Measurements from ENCODE around the gene ARX. TPM values are rescaled to one million over a fixed set of nuclear protein-coding genes. Genes with fewer than 3 reads are reported as not detected.

ARX gene
- not detected for total RNA-seq

DNA sequence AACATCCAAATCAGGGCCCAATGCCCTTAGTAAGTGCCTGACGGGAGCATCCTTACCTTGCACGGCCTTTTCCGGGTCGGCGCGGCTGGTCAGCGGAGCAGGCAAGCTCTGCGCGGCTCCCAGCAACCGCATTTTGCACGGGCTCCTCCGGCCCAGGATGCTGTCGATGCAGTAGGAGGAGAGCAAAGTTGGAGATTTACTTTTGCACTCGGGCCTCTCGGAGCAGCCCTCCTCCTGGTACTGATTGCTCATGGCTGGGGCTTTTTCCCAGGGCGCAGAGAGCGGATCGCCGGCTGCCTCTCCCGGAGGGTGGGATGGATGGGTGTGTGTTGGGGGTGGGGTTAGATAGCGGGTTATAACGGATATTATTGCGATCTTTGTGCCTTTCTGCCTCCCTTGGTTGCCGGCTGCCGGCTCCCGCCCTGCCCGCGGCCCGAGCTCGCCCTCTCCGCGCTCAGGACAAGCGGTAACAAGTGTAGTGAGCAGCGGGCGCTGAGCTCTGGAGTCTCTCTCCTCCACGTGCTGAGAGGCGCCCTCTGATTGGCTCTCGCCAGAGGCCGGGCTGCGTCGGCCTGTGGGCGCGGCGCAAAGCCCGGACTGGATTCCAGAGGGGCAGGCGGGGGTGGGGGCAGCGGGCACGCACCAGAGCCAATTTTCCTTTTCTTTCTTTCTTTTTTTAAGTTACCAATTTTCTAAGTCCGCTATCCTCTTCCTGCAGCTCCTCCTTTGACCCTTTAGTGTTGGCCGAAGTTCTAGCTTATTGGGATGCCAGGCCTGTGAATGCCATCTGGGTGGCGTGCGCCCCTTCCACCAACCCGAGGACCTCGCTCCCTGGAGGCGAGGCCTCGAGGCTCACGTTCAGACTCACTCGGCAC, at the start of gene ARX:
ARX (minus strand) TSS at position 480 of the 875 bp plus-strand sequence; CDS start at position 252, 228 bp downstream.
- DNase-seq, result no peak

DNA sequence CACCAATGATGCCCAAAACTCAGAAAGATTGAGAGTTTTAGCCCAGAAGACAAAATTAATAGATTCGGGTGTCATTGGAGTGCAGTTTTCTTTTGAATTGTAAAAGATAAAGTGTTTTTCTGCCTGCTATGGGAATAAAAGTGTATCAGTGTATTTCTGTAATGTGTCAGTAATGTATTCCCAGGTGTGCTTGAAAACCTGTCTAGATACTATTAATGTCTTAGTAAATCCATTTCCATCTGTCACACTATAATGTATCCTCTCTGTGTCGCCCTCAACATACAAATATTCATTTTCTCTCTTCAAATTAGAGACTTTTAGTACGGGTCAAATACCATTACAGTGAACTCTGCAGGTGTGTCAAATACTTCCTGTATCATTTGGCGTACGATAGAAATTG, 43.5 kb upstream of the ARX start:
- no peak for DNase-seq

DNA sequence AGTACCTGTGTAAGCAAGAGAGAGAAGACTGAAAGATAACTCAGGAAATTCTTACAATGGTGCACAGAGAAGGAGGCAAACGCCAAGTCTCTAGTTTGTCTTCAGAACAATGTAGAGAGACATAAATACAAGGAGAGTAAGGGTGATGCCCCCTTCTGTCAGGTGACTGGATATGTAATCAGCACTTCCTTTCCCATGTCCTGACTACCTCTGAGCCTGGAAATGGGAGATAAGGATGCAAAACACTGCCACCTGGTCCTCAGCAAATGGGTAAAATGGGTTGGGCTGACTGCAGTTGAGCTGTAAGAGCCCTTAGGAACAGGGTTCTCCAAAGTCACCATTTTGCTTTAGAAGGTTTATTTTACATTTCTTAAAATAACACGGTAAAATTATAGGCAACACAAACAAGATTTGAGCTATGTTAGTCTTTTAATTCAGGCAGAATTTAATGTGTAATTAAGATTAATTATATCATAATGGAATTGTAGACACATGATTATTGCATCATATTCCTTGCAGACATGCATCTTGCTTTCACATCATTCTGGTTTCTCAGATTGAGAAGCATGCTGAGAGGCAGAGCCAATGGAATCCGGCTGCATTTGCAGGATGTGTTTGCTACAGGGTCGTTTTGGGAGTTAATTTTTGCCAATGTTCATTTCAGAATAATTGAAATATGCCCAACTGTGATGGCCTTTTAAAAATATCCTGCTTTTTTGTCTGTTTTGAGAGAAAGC, 37.2 kb upstream of the ARX start:
- no peak for DNase-seq

DNA sequence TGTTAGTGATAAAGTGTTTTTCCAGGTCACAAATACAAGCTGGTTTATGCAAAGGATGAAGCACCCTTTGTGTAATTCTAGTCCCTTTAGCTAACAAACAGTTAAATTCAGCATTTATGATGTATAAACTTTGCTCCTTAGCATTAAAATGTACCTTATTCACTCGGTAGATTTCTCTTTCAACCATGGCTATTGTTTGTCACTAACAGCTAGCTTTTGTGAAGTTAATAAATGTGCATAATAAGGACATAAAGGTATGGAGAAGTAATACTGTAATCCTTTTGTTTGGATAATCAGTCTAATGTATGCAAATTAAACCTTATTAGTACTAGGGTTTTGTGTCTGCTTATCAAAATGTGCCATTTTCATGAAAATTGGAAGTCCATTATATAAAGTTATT, 34.2 kb upstream of the ARX start:
- no peak for DNase-seq

DNA sequence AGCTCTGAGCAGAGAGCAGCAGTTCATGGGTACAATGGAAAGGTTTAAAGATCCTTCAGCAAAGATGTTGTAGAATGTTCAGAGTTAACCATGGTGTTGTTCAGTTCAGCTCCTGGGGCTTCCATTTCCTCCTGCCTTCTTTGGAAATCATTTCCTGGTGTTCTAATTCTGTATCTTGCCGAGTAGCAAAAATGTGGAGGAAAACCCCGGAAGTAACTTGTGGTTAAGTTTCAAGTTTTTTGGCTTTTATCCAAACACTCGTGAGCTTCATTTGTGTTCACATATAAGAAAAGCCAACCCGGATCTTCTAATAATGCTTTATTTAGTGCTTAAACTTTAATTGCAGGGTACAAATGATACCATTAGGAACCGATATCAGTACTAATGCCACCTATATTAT, 33.6 kb upstream of the ARX start:
- DNase-seq, result no peak

DNA sequence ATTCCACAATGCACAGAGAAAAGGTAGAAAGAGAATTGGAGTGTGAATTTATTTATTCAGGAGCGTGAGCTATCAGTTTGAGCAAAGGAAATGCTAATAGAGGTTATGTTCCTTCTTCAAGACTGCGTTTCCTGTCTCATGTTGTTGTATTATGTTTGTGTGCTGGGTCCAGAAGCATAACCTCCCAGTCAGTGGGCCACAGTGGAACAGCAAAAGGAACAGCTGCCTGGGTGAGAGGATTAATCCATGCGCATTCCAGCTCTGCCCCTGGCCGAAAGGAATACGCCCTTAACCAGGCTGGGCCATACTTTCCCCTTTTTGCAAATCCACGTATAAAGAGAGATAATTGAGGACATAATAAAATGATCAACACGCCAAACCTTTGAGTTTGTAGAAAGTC, 32.4 kb upstream of the ARX start:
- DNase-seq, result no peak

DNA sequence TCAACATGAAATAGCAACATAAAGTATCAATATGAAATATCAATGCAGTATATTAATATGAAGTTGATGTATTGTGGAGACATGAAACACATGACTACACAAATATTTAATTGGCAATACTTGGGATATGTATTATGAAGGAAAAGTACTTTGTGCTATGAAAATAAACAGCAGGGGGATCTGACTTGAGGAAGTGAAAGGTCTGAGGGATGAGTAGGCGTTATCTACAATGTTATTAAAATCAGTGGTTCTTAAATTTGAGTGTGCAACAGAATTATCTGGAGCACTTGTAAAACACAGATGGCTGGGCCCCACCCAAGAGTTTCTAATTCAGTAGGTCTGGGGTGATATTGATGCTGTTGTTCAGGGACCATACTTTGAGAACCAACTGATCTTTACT, 27.4 kb upstream of the ARX start:
- DNase-seq, result no peak

DNA sequence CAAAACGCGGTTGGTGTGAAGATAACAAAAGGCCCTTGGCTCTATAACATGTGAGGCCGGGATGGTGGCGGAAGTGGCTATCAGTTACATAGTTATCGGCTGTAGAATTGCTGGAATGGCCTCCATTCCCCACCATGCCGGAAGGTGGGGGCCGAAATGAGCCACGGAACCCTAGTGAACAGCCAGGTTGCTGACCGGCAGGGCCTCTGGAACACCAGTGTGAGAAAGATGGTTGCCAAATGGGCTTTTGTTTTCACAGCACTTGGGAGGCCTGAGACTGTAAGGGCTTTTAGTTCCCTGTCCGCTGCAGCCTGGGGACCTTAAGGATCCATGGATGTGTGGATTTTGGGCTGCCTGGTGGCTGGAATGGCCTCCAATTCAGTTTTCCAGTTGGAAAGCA, 23.3 kb upstream of the ARX start:
- DNase-seq, result no peak

DNA sequence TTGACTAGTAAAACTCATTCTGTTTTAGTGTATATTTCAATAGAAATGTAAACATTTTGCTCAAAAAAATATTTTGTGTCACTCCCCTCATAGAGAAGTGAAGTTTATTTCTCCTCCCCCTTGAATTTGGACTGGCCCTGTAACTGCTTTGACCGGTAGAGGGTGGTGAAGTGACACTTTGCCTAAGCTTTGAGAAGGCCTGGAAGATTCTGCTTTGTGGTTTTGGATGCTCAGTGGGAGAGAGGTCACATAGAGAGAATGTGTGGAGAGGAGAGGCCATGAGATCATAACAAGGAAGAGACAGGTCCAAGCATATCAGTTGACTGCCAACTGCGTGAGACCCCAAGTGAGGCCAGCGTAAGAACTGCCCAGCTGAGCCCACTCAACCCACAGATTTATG, 19.1 kb upstream of the ARX start:
- DNase-seq, result no peak

DNA sequence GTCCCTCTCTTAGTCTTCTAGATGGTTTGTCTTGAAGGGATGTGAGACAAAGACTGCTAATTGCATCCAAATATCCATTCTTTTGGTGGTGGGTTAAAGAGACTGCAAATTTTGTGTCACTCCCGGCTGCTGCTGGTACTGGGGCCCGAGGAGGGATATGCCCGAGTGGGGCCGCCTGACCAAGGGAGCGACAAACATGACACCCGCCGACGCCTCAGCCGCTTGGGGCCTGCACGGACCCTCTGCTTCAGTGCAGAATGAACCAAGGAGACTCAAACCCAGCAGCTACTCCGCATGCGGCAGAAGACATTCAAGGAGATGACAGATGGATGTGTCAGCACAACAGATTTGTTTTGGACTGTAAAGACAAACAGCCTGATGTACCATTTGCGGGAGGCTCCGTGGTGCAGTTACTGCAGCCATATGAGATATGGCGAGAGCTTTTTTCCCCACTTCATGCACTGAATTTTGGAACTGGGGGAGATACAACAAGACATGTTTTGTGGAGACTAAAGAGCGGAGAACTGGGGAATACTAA, 13.6 kb upstream of the ARX start:
- no peak for DNase-seq

DNA sequence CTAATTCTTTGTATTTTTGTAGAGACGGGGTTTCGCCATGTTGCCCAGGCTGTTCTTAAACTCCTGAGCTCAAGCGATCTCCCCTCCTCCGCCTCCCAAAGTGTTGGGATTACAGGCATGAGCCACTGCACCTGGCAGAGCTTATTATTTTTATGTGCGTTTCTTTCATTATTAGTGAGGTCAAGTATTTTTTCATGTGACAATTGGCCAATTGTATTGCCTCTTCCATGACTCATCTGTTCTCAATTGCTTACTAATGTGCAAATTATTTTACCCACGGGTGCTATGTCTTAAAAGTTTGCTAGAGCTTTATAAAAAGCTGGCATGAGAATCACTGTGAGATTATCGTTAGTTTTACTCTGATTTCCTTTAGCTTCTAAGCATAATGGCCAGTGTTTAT, 13.0 kb upstream of the ARX start:
- DNase-seq, result no peak

DNA sequence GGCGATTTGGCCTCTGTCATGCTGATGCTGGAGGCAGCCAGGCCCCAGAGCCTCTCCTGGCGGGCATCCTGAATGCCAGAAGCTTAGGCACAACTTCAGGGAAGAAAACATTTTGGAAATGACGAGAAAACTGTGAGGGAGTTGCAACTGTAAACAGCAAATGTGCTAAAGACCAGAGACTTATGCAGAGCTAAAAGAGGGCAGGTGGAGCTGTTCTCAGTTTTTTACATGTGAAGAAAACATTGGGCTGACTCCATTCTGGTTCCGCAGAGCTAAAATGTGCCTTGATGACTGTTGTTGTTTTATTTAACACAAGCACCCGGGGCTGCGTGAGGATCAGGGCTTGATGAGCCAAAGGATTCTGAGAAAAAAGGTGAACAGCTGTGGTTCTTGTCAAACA, 10.8 kb upstream of the ARX start:
- no peak for DNase-seq

DNA sequence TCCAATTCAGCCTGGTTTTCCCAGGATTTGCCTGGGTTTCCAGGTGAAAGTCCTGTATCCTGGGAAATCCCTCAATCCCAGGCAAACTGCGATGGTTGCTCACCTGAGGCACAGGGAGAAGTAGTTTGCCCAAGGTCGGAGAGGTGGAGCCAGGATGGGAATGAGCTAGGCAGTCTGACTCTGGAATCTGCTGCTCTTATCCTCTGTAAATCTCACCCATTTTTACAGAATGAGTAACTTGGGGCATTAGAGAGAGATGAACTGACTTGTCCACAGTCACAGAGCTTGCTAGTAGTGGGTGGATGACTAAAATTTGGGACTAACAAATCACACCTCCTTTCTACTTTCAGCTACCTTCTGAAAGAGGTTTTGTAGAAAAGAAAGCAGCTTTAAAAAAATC, 9.8 kb upstream of the ARX start:
- DNase-seq, result no peak

DNA sequence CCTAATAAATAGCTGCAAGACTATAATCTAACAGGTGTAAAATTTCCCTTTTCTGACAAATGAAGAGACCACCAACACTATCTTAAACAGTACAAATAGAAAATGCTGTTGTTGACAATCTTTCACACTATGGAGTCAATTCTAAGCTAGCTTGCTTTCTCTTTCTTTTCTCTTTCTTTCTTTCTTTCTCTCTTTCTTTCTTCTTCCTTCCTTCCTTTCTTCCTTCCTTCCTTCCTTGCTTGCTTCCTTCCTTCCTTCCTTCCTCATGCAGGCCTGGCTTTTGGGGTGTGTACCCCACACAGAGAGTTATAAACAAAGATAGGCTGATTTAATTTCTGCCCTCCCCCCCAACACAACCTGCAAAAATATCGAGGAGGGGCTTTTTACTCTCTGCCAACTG, 8.1 kb upstream of the ARX start:
- DNase-seq, result no peak

DNA sequence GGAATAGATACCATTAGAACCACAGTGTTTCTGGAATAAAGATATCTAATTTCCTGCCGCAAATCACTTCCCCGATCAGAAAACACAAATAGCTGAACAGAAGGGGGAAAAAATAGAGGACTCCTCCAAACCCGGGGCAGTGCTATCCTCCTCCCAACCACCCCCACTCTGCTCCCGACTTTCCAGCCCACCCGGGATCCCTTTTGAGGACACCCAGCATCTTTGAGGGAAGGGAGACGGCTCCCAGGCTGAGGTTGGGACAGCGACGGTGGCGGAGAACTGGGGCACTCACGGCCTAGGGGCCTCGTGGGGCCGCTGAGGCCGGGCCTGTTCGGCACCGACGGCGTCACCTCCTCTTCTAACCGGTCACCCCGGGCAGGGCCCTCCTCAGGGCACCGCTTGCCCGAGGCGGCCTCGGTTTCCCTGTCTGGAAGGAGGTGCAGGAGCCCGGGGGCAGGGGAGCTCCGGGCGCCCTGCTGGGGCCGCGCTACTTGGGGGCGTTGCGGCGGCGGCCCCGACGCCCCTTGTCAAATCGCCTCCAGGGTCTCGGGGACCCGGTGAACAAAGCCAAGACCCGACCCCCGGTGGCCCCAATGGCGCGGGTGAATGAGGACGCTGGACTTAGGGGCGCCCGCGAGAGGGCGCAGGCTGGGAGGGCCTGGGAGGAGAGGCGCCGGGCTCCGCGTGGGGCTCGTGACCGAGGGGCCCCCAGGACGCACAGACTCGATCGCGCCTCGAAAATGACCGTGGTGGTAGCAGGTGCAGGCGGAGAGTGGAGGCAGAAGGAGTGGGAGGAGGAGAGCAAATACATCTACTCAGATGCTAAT, 6.9 kb upstream of the ARX start:
- no peak for DNase-seq

DNA sequence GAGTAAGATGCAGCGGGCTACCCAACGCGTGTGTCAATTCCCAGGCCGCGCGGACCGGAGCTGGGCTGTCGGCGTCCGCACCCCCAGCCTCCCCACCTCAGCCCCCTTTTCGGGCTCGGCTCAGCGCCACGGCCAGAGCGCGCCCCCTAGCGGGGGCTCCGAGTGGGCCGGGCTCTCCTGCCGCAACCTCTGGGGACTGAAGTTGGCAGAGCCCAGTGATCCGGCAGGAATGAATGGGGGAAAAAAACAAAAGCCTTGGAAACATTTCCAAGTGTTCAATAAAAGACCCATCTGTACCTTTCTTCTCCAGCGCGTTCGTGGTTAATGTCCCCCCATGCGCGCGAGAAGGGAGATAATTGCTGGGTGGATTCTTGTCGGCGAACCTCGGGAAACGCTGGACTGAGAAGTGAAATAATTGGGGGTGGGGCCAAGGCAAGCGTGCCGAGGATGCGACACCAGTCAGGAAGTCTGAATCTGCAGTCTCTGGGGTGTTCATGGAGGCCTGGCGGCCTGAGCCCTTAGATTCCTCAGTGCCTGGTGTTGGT, 5.2 kb upstream of the ARX start:
- no peak for DNase-seq

DNA sequence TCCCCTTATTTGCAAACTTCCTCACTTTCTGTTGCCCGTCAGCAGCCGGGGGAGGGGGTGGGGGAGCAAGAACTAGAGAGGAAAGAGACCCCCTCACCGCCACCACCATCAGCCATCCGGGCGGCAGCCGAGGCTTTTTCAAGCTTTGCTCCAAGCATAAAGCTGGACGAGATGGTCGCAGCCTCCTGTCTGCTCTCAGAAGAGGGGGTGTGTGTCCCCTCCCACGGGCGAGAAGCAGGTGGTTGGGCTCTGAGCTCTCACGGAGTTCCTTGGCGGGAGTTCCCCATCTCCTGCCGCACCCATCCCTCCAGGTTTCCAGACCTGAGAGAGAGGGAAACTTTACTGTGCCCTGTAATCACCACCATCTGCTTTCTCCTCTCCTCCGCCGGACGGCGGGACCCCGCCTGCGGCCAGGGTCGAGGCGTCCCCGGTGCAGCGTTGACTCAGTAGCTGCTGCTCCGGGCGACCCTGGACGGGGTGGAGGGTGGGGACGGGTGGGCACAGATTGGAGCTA, 4.7 kb upstream of the ARX start:
- DNase-seq, result no peak

DNA sequence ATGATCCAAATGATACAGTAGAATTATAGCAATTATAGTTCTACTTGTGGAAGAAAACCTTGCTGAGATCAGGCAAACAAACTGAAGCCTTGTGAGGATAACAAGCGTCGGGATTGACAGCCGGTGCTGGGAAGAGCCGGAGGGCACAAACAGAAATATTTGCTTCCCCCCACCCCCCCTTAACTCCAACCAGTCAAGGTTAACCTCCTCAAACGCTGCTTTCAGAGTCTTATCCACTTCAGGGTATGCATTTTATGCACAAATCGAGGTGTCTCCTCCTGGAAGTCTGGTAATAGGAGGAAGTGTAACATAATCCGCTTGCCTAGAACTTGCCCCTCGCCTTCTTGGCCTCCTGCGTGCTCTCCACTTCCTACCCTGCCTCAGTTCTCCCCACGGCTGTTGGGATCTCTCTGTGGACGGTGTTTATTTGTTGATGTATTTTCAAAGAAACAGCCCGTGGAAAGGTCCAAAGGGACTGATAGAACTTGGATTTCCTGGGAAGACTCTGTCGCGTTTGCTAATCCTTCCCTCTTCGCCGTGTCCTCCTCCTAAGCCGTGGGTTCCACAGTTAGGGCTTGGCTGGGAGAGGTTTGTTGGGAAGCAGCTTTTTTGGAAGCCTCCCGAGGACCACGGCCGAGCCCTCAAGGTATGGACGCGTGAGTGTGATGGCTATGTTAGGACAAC, 4.1 kb upstream of the ARX start:
- DNase-seq, result no peak

DNA sequence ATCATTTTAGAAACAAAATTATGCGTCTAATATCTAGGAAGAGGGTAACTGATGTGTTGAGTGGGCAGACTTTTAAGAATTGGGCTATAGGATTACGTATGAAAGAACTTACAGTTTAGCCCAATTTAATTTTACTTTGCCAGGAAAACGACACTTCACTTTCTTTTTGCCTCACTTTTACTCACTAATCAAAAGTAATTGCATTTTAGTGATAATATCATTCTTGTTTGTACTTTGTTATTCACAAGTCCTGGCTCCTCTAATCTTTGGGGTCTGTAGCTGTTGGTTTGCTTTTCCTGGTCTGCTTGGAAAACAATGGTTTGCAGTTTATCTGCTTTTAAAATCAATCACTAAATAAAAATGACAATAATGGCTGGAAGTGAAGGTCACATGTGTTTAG, 2.9 kb upstream of the ARX start:
- no peak for DNase-seq

DNA sequence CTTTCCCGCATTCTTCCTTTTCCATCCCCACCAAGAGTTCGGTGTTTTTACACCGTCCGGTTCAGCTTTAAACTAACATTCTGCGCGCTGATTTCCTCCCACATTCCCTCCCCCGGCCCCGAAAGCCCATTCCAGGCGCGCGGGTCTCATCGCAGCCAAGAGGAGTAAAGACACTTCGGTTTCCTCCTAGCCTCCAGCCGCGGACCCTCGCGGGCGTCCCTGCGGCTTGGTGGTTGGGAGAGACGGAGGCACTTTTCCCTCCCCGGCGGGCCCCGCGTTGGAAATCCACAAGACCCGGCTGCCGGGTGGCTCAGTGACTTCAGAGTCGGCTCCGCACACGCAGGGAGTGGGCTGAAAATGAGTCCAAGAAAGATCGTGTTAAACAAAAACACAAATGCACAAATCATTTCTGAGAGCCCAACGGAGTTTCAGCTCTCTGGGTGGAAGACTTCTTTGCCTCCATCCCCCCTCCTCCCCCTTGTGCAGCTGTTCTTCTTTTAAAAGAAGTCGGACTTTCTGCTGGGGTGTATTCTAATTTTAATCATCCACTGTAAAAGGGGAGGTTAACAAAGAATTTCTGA, 2.0 kb upstream of the ARX start:
- DNase-seq, result no peak

DNA sequence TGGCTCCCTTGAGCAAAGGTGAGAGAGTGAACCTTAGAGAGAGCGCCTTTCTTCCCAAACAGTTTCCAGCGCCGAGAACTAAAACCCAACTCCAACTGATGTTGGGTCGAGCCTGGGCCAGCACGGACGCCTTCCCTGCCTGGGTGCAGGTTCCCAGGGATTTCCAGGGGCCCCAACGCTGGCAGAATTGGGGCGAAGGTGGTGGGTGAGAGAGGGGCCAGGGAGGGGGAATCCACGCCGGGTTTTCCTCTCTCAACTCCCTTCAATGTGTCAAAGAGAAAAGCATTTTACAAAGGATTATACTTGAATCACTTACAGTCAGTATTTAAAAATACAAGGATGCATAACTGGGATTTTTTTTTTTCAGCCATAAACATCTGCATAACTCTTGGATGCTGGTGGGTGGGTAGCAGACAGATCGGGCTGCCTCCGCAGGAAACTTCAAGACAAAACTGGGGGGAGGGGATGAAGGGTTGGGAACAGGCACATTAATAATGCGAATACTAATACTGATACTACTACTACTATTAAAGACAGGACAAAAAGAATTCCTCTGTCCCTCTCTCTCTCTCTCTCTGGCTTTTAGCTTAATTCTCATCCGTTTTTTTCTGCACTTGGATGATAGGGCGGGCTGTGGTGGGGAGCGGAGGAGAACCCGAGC, 1.3 kb upstream of the ARX start:
- DNase-seq, result no peak
